GM12878 (cell line): ENCODE data around the gene ELF2. TPM values are rescaled to one million over a fixed set of nuclear protein-coding genes. Genes with fewer than 3 reads are reported as not detected.

Experiments
- ATF7 ChIP-seq: fragments of 450-650 bp; IDR thresholded peaks from 2 replicates; pipeline ENCODE4 v1.6.1; 2016; ENCODE audit warnings: low read depth, mild to moderate bottlenecking
- BCL3 ChIP-seq: IDR thresholded peaks from 2 replicates; pipeline ENCODE4 v1.6.1; 2011; ENCODE audit warnings: borderline replicate concordance, low read depth, mild to moderate bottlenecking, moderate library complexity, low read length; ENCODE audit not compliant: insufficient read depth, poor library complexity, severe bottlenecking
- BMI1 ChIP-seq: fragments of 450-650 bp; IDR thresholded peaks from 2 replicates; pipeline ENCODE4 v1.6.1; 2016; ENCODE audit warnings: mild to moderate bottlenecking, moderate library complexity, borderline replicate concordance
- CBX5 ChIP-seq: sonication (generic); IDR thresholded peaks from 2 replicates; pipeline ENCODE4 v1.6.1; 2016; ENCODE audit warnings: low read depth, moderate library complexity, mild to moderate bottlenecking, inconsistent platforms
- CREB1 ChIP-seq: IDR thresholded peaks from 2 replicates; pipeline ENCODE4 v1.6.1; 2012; ENCODE audit warnings: low read depth, mild to moderate bottlenecking, inconsistent platforms
- DPF2 ChIP-seq: fragments of 450-650 bp; IDR thresholded peaks from 2 replicates; pipeline ENCODE4 v1.6.1; 2017; ENCODE audit warnings: mild to moderate bottlenecking
- EGR1 ChIP-seq, 2 experiments: IDR thresholded peaks; 1 replicate in 1 of 2; 2 replicates in 1 of 2; pipeline ENCODE4 v1.6.1; 2011 to 2012; ENCODE audit warnings: low read depth in 2 of 2, low read length in 2 of 2, borderline replicate concordance in 1 of 2, mild to moderate bottlenecking in 1 of 2, moderate library complexity in 1 of 2
- ELK1 ChIP-seq: IDR thresholded peaks from 2 replicates; pipeline ENCODE4 v1.6.1; 2012; ENCODE audit warnings: low read depth, low read length, improper control_type of control experiment
- GATAD2B ChIP-seq: fragments of 450-650 bp; conservative IDR thresholded peaks from 2 replicates; pipeline ENCODE4 v1.6.1; 2017; ENCODE audit warnings: low read depth, mild to moderate bottlenecking, moderate library complexity
- HDAC6 ChIP-seq: fragments of 200-600 bp; sonication (generic); IDR thresholded peaks from one replicate; pipeline ENCODE4 v1.8.0; 2017; ENCODE audit warnings: antibody characterized with exemption; ENCODE audit not compliant: unreplicated experiment
- IKZF1 ChIP-seq: fragments of 450-650 bp; conservative IDR thresholded peaks from 2 replicates; pipeline ENCODE4 v1.6.1; 2017; ENCODE audit warnings: antibody characterized with exemption, mild to moderate bottlenecking
- KAT2A ChIP-seq: conservative IDR thresholded peaks from 2 replicates; pipeline ENCODE4 v1.6.1; 2011; ENCODE audit warnings: low read depth, low read length; ENCODE audit not compliant: control insufficient read depth
- NFIC ChIP-seq: IDR thresholded peaks from 2 replicates; pipeline ENCODE4 v1.6.1; 2012; ENCODE audit warnings: low read depth, mild to moderate bottlenecking, inconsistent platforms, low read length, moderate library complexity
- NFXL1 ChIP-seq: fragments of 450-650 bp; IDR thresholded peaks from 2 replicates; pipeline ENCODE4 v1.6.1; 2017; ENCODE audit warnings: antibody characterized with exemption, mild to moderate bottlenecking, borderline replicate concordance
- NFYB ChIP-seq: IDR thresholded peaks from 2 replicates; pipeline ENCODE4 v1.6.1; 2011; ENCODE audit warnings: low read depth, mild to moderate bottlenecking, low read length, improper control_type of control experiment, moderate library complexity; ENCODE audit not compliant: insufficient read depth
- PAX5 ChIP-seq: IDR thresholded peaks from 2 replicates; pipeline ENCODE4 v1.6.1; 2011; ENCODE audit warnings: low read depth, low read length, borderline replicate concordance
- PML ChIP-seq: IDR thresholded peaks from 2 replicates; pipeline ENCODE4 v1.6.1; 2012; ENCODE audit warnings: low read length, inconsistent platforms
- POLR2A ChIP-seq: IDR thresholded peaks from 2 replicates; pipeline ENCODE4 v1.6.1; 2011; ENCODE audit warnings: low read depth, mild to moderate bottlenecking, low read length
- POLR2AphosphoS2 ChIP-seq: IDR thresholded peaks from 2 replicates; pipeline ENCODE4 v1.6.1; 2011; ENCODE audit warnings: low read depth, mild to moderate bottlenecking, low read length, improper control_type of control experiment, moderate library complexity
- RAD21 ChIP-seq: IDR thresholded peaks from 2 replicates; pipeline ENCODE4 v1.6.1; 2011; ENCODE audit warnings: mild to moderate bottlenecking, low read depth, low read length, moderate library complexity; ENCODE audit not compliant: insufficient read depth
- RB1 ChIP-seq: fragments of 450-650 bp; formaldehyde crosslinking; IDR thresholded peaks from 2 replicates; pipeline ENCODE4 v1.6.1; 2017; ENCODE audit warnings: mild to moderate bottlenecking, borderline replicate concordance
- RELA ChIP-seq: fragments of 450-650 bp; IDR thresholded peaks from 2 replicates; pipeline ENCODE4 v1.8.0; 2014; ENCODE audit warnings: borderline replicate concordance; ENCODE audit not compliant: partially characterized antibody
- RUNX3 ChIP-seq: IDR thresholded peaks from 2 replicates; pipeline ENCODE4 v1.6.1; 2012; ENCODE audit warnings: low read length, inconsistent platforms
- SIN3A ChIP-seq: IDR thresholded peaks from 2 replicates; pipeline ENCODE4 v1.6.1; 2012; ENCODE audit warnings: low read depth, low read length, improper control_type of control experiment
- SMARCA5 ChIP-seq: fragments of 450-650 bp; IDR thresholded peaks from 2 replicates; pipeline ENCODE4 v1.6.1; 2017; ENCODE audit warnings: mild to moderate bottlenecking
- TCF12 ChIP-seq: IDR thresholded peaks from 2 replicates; pipeline ENCODE4 v1.6.1; 2011; ENCODE audit warnings: low read depth, mild to moderate bottlenecking, low read length
- YY1 ChIP-seq: IDR thresholded peaks from 2 replicates; pipeline ENCODE4 v1.6.1; 2011; ENCODE audit warnings: low read depth, mild to moderate bottlenecking, low read length
- ZSCAN29 ChIP-seq: fragments of 450-650 bp; IDR thresholded peaks from 2 replicates; pipeline ENCODE4 v1.6.1; 2017; ENCODE audit warnings: mild to moderate bottlenecking, moderate library complexity
- polyA plus RNA-seq, 11 experiments: library from polyadenylated mRNA; depleted of rRNA in 4 of 11; unstranded in 6 of 11; stranded (reverse) in 5 of 11; fragments of >200 nt; fragmentation: Nextera tagmentation in 4 of 11; fragmentation: Illumina TruSeq in 1 of 11; extraction: Ambion mirVana in 4 of 11; extraction: Trizol in 1 of 11; gene quantifications; 1 replicate in 1 of 11; 2 replicates in 10 of 11; pipeline versions ENCODE4 v1.2.1 to v1.2.3, GENCODE V29; 2011 to 2016; ENCODE audit warnings: inconsistent platforms in 2 of 11, missing spikeins in 2 of 11, low read depth in 1 of 11
- total RNA-seq, 4 experiments: library from RNA; depleted of rRNA in 3 of 4; stranded (reverse); fragments of >200 nt in 3 of 4; fragmentation: Illumina TruSeq in 1 of 4; extraction: Trizol in 1 of 4; gene quantifications; 2 replicates each; pipeline versions ENCODE4 v1.2.1 to v1.2.3, GENCODE V29; 2013 to 2021
- TF ChIP-seq, protein P1 (sequence below): fragments of 450-650 bp; IDR thresholded peaks from 2 replicates; pipeline ENCODE4 v1.6.1; 2017; ENCODE audit warnings: mild to moderate bottlenecking

ELF2 gene
- total and polyA plus RNA-seq, 10 of the 15 experiments (the other 5 are each of a cell fraction or from before 2014, with no cell fraction given), result 10.5 to 30.1 (median 20.5) TPM

- TF ChIP-seq GATAD2B, result peak; percentile 57; the same call in 1 of the 2 replicates
- peak; percentile 80 for TF ChIP-seq IKZF1
- TF ChIP-seq NFYB, result no peak
- no peak for TF ChIP-seq SIN3A
- 0 out of 2 replicates have a peak, but pooled peaks have one; percentile 9 for TF ChIP-seq SMARCA5
- no peak for TF ChIP-seq NFXL1
- TF ChIP-seq RAD21, result no peak
- peak; percentile 87; the same call in 1 of the 2 replicates for TF ChIP-seq CBX5
- peak in 1 of 2 experiments; percentile 6; a peak in 1 of 3 replicates for TF ChIP-seq EGR1 (IDR thresholded peaks at IDR 0.05; ENCODE audit: borderline replicate concordance in 1 of 2, low read depth in 2 of 2, low read length in 2 of 2)
- no peak for TF ChIP-seq POLR2AphosphoS2
- peak; percentile 55 for TF ChIP-seq CREB1
- peak; percentile 81 for TF ChIP-seq POLR2A
- peak; percentile 83 for TF ChIP-seq RUNX3
- TF ChIP-seq PML, result peak; percentile 90; the same call in 1 of the 2 replicates
- TF ChIP-seq HDAC6, result peak; percentile 82
- no peak for TF ChIP-seq ELK1
- peak; percentile 50; the same call in 1 of the 2 replicates for TF ChIP-seq BMI1
- TF ChIP-seq KAT2A, result no peak
- no peak for TF ChIP-seq ATF7
- TF ChIP-seq NFIC, result peak; percentile 44; the same call in 1 of the 2 replicates
- TF ChIP-seq RB1, result 0 out of 2 replicates have a peak, but pooled peaks have one; percentile 71
- TF ChIP-seq RELA, result peak; percentile 43
- 0 out of 2 replicates have a peak, but pooled peaks have one; percentile 11 for TF ChIP-seq YY1
- no peak for TF ChIP-seq ZSCAN29
- peak; percentile 79 for TF ChIP-seq DPF2
- TF ChIP-seq BCL3, result peak; percentile 48
- peak; percentile 85 for TF ChIP-seq PAX5
- TF ChIP-seq, protein P1, sequence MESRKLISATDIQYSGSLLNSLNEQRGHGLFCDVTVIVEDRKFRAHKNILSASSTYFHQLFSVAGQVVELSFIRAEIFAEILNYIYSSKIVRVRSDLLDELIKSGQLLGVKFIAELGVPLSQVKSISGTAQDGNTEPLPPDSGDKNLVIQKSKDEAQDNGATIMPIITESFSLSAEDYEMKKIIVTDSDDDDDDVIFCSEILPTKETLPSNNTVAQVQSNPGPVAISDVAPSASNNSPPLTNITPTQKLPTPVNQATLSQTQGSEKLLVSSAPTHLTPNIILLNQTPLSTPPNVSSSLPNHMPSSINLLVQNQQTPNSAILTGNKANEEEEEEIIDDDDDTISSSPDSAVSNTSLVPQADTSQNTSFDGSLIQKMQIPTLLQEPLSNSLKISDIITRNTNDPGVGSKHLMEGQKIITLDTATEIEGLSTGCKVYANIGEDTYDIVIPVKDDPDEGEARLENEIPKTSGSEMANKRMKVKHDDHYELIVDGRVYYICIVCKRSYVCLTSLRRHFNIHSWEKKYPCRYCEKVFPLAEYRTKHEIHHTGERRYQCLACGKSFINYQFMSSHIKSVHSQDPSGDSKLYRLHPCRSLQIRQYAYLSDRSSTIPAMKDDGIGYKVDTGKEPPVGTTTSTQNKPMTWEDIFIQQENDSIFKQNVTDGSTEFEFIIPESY, result no peak
- TF ChIP-seq TCF12, result no peak; the same call in 1 of the 2 replicates
These were observed 1.0 kb upstream of the ELF2 start (continued) for GRCh38 chr4:139177869-139178619.
